ENCODE measurements around the gene SGSM2. TPM values are rescaled to one million over a fixed set of nuclear protein-coding genes. Genes with fewer than 3 reads are reported as not detected.

The SGSM2 gene
- total RNA-seq, 2 donors from 2014 or later: 32.7 to 77.5 TPM

DNA sequence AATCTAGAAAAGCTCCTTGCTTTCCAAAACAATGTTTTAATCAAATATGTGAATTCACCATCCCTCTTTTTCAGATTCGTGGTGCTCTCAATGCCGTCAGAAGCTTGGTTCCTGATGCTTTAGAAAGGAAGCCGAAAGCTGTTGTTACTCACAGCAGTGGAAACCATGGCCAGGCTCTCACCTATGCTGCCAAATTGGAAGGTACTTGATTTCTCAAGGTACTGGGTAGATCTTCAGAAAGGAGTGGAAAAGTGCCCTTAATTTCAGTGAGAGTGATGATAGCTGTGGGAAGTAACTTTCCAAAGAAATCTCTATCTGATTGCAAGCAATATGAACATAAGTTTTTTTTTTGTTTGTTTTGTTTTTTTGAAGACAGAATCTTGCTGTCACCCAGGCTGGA is 19.5 kb upstream of the SGSM2 start:
- Histone ChIP-seq H3K9me3 (no peaks in the 10 kb centered on the region), H3K36me3 (replicated peaks in 1 of 2; ENCODE audit: insufficient read depth in 1 of 2, low read depth in 2 of 2) (peaks cover 0 to 2% of the 10 kb centered on the region in 2 donors), H3K4me3 (no peak overlapping the region), H3K27ac (no peak overlapping the region), H3K4me1 (no peaks in the 10 kb centered on the region), H3K27me3 (no peaks in the 10 kb centered on the region)
- ATAC-seq (no peak), DNase-seq (no peak)
- TF ChIP-seq POLR2A (IDR thresholded peaks at IDR 0.05): no peak
- TF ChIP-seq, protein P1, sequence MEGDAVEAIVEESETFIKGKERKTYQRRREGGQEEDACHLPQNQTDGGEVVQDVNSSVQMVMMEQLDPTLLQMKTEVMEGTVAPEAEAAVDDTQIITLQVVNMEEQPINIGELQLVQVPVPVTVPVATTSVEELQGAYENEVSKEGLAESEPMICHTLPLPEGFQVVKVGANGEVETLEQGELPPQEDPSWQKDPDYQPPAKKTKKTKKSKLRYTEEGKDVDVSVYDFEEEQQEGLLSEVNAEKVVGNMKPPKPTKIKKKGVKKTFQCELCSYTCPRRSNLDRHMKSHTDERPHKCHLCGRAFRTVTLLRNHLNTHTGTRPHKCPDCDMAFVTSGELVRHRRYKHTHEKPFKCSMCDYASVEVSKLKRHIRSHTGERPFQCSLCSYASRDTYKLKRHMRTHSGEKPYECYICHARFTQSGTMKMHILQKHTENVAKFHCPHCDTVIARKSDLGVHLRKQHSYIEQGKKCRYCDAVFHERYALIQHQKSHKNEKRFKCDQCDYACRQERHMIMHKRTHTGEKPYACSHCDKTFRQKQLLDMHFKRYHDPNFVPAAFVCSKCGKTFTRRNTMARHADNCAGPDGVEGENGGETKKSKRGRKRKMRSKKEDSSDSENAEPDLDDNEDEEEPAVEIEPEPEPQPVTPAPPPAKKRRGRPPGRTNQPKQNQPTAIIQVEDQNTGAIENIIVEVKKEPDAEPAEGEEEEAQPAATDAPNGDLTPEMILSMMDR (IDR thresholded peaks at IDR 0.05): no peak
- intact Hi-C loops (cut with DNase I): no loop called here
- WGBS, 2 donors: 88 to 90% methylated on average over 3 of the region's 3 CpGs

DNA sequence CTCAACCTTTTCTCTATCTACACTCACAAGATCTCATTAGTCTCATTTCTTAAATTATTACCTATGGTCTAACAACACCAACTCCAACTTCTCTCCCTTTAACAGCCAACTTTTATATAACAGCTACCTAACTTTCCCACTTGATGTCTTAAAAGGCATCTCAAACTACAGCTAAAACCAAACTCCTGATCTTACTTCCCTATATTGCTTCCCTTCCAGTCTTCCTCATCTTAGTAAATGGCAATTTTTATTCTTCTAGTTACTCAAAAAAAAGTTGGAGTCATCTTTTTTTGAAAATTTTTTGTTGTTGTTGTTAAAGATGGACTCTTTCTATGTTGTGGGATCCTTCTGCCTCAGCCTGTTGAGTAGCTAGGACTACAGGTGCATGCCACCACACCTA is 18.2 kb upstream of the SGSM2 start:
- DNase-seq (no peak), ATAC-seq (no peak)
- TF ChIP-seq, protein P1 (IDR thresholded peaks at IDR 0.05): no peak
- TF ChIP-seq POLR2A (IDR thresholded peaks at IDR 0.05): no peak
- no peaks in the 10 kb centered on the region for H3K4me1 ChIP-seq
- peaks cover 0 to 7% of the 10 kb centered on the region in 2 donors for H3K36me3 ChIP-seq (replicated peaks in 1 of 2; ENCODE audit: insufficient read depth in 1 of 2, low read depth in 2 of 2)
- H3K9me3 ChIP-seq: no peaks in the 10 kb centered on the region
- H3K4me3 ChIP-seq: no peak overlapping the region
- H3K27ac ChIP-seq: no peak overlapping the region
- no peaks in the 10 kb centered on the region for H3K27me3 ChIP-seq
- intact Hi-C loops (cut with DNase I): no loop called here

DNA sequence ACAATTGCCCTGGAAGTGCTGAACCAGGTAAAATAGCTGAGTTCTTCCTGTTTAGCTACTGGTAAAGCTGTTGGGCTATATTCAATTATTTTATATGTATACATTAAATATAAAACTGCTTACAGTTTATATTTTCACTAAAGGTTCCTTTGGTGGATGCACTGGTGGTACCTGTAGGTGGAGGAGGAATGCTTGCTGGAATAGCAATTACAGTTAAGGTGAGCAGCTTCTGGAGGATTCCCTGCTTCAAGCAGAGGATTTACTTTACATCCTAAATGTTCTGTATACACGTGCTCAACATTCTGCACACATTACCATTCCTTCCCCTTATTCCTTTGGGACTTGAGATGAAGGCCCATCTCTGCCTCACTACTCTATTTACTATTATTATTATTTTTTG is 15.9 kb upstream of the SGSM2 start:
- no peaks in the 10 kb centered on the region for H3K9me3 ChIP-seq
- TF ChIP-seq, protein P1 (IDR thresholded peaks at IDR 0.05): no peak
- no peak for TF ChIP-seq POLR2A (IDR thresholded peaks at IDR 0.05)
- ATAC-seq (no peak), DNase-seq (no peak)
- no peaks in the 10 kb centered on the region for H3K27me3 ChIP-seq
- no peak overlapping the region for H3K4me3 ChIP-seq
- H3K27ac ChIP-seq: no peak overlapping the region
- no peaks in the 10 kb centered on the region for H3K4me1 ChIP-seq
- peaks cover 0 to 17% of the 10 kb centered on the region in 2 donors for H3K36me3 ChIP-seq (replicated peaks in 1 of 2; ENCODE audit: insufficient read depth in 1 of 2, low read depth in 2 of 2)
- 40 to 91% methylated on average over 1 of the region's 1 CpG for WGBS, 2 donors
- intact Hi-C loops (cut with DNase I): no loop called here

DNA sequence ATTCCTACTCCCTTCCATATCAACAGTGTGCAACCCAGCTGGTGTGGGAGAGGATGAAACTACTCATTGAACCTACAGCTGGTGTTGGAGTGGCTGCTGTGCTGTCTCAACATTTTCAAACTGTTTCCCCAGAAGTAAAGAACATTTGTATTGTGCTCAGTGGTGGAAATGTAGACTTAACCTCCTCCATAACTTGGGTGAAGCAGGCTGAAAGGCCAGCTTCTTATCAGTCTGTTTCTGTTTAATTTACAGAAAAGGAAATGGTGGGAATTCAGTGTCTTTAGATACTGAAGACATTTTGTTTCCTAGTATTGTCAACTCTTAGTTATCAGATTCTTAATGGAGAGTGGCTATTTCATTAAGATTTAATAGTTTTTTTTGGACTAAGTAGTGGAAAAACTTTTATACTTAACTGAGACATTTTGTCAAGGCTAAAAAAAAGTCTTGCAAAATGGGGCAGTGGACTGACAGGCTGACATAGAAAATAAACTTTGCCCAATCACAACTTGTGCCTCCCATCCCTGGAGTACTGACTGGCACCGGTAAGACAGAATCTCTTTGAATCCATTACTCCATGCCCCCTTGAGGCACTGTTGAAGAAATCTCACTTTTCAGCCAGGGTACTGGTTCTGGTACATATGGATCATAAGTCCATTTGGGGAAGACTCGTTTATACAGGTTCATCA is 13.5 kb upstream of the SGSM2 start:
- Histone ChIP-seq H3K27ac (no peak overlapping the region), H3K4me3 (no peak overlapping the region), H3K27me3 (no peaks in the 10 kb centered on the region), H3K9me3 (no peaks in the 10 kb centered on the region), H3K4me1 (no peaks in the 10 kb centered on the region), H3K36me3 (replicated peaks in 1 of 2; ENCODE audit: insufficient read depth in 1 of 2, low read depth in 2 of 2) (peaks cover 0 to 18% of the 10 kb centered on the region in 2 donors)
- ATAC-seq: no peak
- intact Hi-C loops (cut with DNase I): no loop called here
- DNase-seq: no peak
- WGBS, 2 donors: 70 to 75% methylated on average over 2 of the region's 2 CpGs
- no peak for TF ChIP-seq POLR2A (IDR thresholded peaks at IDR 0.05)
- TF ChIP-seq, protein P1 (IDR thresholded peaks at IDR 0.05): no peak

DNA sequence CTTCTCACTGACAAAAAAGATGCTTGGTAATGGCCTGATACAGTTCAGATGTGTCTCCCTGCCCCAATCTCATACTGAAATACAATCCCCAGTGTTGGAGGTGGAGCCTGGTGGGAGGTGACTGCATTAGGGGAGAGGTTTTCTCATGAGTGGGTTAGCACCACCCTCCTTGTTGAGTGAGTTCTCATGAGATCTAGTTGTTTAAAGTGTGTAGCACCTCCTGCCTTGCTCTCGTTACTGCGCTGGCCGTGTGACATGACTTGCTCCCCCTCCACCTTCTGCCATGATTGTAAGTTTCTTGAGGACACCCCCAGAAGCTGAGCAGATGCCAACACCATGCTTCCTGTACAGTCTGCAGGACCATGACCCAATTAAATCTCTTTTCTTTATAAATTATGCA is 6.0 kb upstream of the SGSM2 start:
- no peak for DNase-seq
- Histone ChIP-seq H3K9me3 (no peaks in the 10 kb centered on the region), H3K4me1 (peaks cover 14% of the 10 kb centered on the region), H3K27ac (no peak overlapping the region), H3K4me3 (no peak overlapping the region), H3K27me3 (no peaks in the 10 kb centered on the region), H3K36me3 (replicated peaks in 1 of 2; ENCODE audit: insufficient read depth in 1 of 2, low read depth in 2 of 2) (peaks cover 5 to 30% of the 10 kb centered on the region in 2 donors)
- 75 to 86% methylated on average over 3 of the region's 3 CpGs for WGBS, 2 donors
- TF ChIP-seq, protein P1 (IDR thresholded peaks at IDR 0.05): no peak
- TF ChIP-seq POLR2A (IDR thresholded peaks at IDR 0.05): no peak
- ATAC-seq: no peak
- intact Hi-C loops (cut with DNase I): no loop called here

Data from body of pancreas (tissue), 4 donors.